ENCODE data around the gene GPAT3. TPM values are rescaled to one million over a fixed set of nuclear protein-coding genes. Genes with fewer than 3 reads are reported as not detected.
"Not testable (repeated sequence)": the region's sequence is repeated elsewhere in the genome, so short reads cannot be mapped to it uniquely, and the experiment has no call there.

GPAT3 gene
- total and polyA plus RNA-seq, 2 experiments from 2014 or later: 1.2 to 2.0 TPM

DNA sequence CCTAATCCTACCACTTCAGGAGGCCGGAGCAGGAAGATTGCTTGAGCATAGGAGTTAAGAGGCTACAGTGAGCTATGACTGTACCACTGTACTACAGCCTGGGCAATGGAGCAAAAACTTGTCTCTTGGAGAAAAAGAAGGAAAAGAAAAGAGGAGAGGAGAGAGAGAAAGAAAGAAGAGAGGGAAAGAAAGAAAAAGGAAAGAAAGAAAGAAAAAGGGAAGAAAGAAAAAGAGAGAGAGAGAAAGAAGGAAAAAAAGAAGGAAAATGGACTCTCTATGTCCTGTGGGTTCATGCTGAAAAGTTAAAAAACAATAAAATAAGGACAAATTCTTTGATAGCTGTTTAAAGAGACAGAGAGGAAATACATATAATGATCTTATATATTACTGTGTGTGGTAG, 37.7 kb upstream of the GPAT3 start (continued):
- TF ChIP-seq, protein P1, sequence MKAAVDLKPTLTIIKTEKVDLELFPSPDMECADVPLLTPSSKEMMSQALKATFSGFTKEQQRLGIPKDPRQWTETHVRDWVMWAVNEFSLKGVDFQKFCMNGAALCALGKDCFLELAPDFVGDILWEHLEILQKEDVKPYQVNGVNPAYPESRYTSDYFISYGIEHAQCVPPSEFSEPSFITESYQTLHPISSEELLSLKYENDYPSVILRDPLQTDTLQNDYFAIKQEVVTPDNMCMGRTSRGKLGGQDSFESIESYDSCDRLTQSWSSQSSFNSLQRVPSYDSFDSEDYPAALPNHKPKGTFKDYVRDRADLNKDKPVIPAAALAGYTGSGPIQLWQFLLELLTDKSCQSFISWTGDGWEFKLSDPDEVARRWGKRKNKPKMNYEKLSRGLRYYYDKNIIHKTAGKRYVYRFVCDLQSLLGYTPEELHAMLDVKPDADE (IDR thresholded peaks at IDR 0.05): no peak
- TF ChIP-seq EZH2 (IDR thresholded peaks at IDR 0.05; ENCODE audit: low read depth, unreplicated experiment) (no peak), STAT1 (IDR thresholded peaks at IDR 0.05; ENCODE audit: unreplicated experiment) (no peak), EZH2phosphoT487 (IDR thresholded peaks at IDR 0.05; ENCODE audit: unreplicated experiment) (no peak)

DNA sequence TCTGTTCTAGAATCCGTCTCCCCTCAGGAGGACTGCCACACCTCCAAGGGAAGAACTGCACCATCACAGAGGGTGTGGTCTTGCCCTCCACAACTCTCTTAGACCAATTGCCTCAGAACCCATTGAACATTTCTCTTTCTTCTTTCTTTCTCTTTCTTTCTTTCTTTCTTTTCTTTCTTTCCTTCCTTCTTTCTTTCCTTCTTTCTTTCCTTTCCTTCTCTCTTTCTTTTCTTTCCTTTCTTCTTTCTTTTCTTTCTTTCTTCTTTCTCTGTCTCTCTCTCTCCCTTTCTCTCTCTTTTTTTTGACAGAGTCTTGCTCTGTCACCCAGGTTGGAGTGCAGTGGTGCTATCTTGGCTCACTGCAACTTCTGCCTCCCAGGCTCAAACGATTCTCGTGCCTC, 34.2 kb upstream of the GPAT3 start:
- not testable (repeated sequence) for H2AFZ ChIP-seq; H3K27ac Mint-ChIP-seq; H3F3A ChIP-seq (replicated peaks; ENCODE audit: low read depth); H3K9me2 ChIP-seq (ENCODE audit: insufficient read depth); H3K27me3 Mint-ChIP-seq (ENCODE audit: insufficient read depth, low read depth, poor library complexity); H3K9me3 Mint-ChIP-seq; H3K4me3 ChIP-seq; H3K4me1 Mint-ChIP-seq; H3K36me3 Mint-ChIP-seq (ENCODE audit: low read depth); ATAC-seq; H3K36me3 ChIP-seq (ENCODE audit: insufficient read depth); H3K79me2 ChIP-seq (replicated peaks; ENCODE audit: insufficient read depth); H3K27me3 ChIP-seq (ENCODE audit: insufficient read depth); H3K4me3 Mint-ChIP-seq; DNase-seq (ENCODE audit: low spot score); H3K4me2 ChIP-seq; H3K27ac ChIP-seq (ENCODE audit: low read depth); H4K20me1 ChIP-seq (replicated peaks; ENCODE audit: insufficient read depth); H3K4me1 ChIP-seq (ENCODE audit: insufficient read depth)

DNA sequence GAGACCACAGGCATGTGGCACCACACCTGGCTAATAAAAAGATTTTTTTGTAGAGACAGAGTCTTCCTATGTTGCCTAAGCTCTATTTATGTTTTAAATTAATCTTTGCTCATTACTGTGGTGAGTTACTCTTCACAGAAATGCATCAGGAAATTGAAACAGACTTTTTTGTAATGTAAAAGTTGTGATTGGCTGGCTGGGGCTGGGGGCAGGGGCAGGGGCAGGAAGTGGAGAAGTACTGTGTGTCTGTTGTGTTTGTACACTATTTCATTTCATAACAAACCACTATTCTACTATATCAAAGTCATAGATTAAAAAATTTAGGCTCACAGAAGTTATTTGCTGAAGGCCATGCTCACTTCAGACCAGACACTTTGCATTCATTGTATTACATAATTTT, 31.9 kb upstream of the GPAT3 start:
- H3K27ac Mint-ChIP-seq: no peak overlapping the region
- H3K9me2 ChIP-seq (ENCODE audit: insufficient read depth): no peaks in the 10 kb centered on the region
- H3K4me1 ChIP-seq (ENCODE audit: insufficient read depth): peaks cover 5% of the 10 kb centered on the region; the same call in 1 of the 2 replicates
- H3K4me3 Mint-ChIP-seq: no peak overlapping the region
- no peaks in the 10 kb centered on the region for H3K9me3 Mint-ChIP-seq
- no peak overlapping the region for H3K4me3 ChIP-seq
- no peaks in the 10 kb centered on the region for H3K36me3 Mint-ChIP-seq (ENCODE audit: low read depth)
- no peaks in the 10 kb centered on the region for H4K20me1 ChIP-seq (replicated peaks; ENCODE audit: insufficient read depth)
- DNase-seq (ENCODE audit: low spot score) (no peak), ATAC-seq (no peak)
- no peaks in the 10 kb centered on the region for H3K36me3 ChIP-seq (ENCODE audit: insufficient read depth)
- H3K79me2 ChIP-seq (replicated peaks; ENCODE audit: insufficient read depth): no peaks in the 10 kb centered on the region
- H3F3A ChIP-seq (replicated peaks; ENCODE audit: low read depth): no peaks in the 10 kb centered on the region
- H3K27me3 Mint-ChIP-seq (ENCODE audit: insufficient read depth, low read depth, poor library complexity): peaks cover 1% of the 10 kb centered on the region
- TF ChIP-seq, protein P1 (IDR thresholded peaks at IDR 0.05): no peak
- no peak for TF ChIP-seq POLR2AphosphoS5 (IDR thresholded peaks at IDR 0.05; ENCODE audit: low read depth)
- no peak for TF ChIP-seq ZNF331 (CRISPR knock-in tag; IDR thresholded peaks at IDR 0.05; ENCODE audit: low read depth)
- no peak for TF ChIP-seq ZNF114 (CRISPR knock-in tag; IDR thresholded peaks at IDR 0.05)
- peaks cover 2% of the 10 kb centered on the region; the same call in 2 of the 3 replicates for H3K4me1 Mint-ChIP-seq
- no peak overlapping the region for H3K27ac ChIP-seq (ENCODE audit: low read depth)
- peak overlapping the region; percentile 96 for H2AFZ ChIP-seq
- H3K4me2 ChIP-seq: no peak overlapping the region
- H3K27me3 ChIP-seq (ENCODE audit: insufficient read depth): no peaks in the 10 kb centered on the region

DNA sequence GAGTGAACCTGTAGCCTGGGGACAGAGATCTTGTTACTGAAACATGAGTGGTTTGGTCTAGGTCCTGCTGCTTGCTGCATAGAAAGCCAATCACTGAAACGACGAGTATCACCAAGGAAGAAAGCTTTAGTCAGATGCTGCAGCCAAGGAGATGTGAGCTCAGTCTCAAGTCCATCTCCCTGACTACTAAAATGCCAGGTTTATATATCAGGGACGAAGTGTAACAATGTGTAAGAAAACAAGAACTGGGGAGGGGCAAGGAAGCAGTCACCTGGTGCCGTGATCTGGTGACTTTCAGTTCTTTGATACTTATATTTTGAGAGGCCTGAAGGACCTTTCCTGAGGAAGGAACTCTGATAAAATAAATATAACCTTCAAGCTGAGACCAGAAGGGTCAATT, 31.4 kb upstream of the GPAT3 start:
- H4K20me1 ChIP-seq (replicated peaks; ENCODE audit: insufficient read depth): no peaks in the 10 kb centered on the region
- H3F3A ChIP-seq (replicated peaks; ENCODE audit: low read depth): no peaks in the 10 kb centered on the region
- Mint-ChIP-seq H3K27ac (no peak overlapping the region), H3K4me3 (no peak overlapping the region), H3K9me3 (no peaks in the 10 kb centered on the region), H3K4me1 (peaks cover 2% of the 10 kb centered on the region; the same call in 2 of the 3 replicates), H3K27me3 (ENCODE audit: insufficient read depth, low read depth, poor library complexity) (peaks cover 4% of the 10 kb centered on the region), H3K36me3 (ENCODE audit: low read depth) (no peaks in the 10 kb centered on the region)
- ATAC-seq (no peak), DNase-seq (ENCODE audit: low spot score) (no peak)
- H3K4me1 ChIP-seq (ENCODE audit: insufficient read depth): peaks cover 5% of the 10 kb centered on the region; the same call in 1 of the 2 replicates
- no peak overlapping the region for H3K4me3 ChIP-seq
- H3K79me2 ChIP-seq (replicated peaks; ENCODE audit: insufficient read depth): no peaks in the 10 kb centered on the region
- H3K4me2 ChIP-seq: no peak overlapping the region
- H3K27ac ChIP-seq (ENCODE audit: low read depth): no peak overlapping the region
- H3K9me2 ChIP-seq (ENCODE audit: insufficient read depth): peaks cover 4% of the 10 kb centered on the region; the same call in 1 of the 2 replicates
- no peaks in the 10 kb centered on the region for H3K36me3 ChIP-seq (ENCODE audit: insufficient read depth)
- no peaks in the 10 kb centered on the region for H3K27me3 ChIP-seq (ENCODE audit: insufficient read depth)
- peak overlapping the region; percentile 96 for H2AFZ ChIP-seq
- TF ChIP-seq, protein P1 (IDR thresholded peaks at IDR 0.05): no peak
- TF ChIP-seq, protein P2, sequence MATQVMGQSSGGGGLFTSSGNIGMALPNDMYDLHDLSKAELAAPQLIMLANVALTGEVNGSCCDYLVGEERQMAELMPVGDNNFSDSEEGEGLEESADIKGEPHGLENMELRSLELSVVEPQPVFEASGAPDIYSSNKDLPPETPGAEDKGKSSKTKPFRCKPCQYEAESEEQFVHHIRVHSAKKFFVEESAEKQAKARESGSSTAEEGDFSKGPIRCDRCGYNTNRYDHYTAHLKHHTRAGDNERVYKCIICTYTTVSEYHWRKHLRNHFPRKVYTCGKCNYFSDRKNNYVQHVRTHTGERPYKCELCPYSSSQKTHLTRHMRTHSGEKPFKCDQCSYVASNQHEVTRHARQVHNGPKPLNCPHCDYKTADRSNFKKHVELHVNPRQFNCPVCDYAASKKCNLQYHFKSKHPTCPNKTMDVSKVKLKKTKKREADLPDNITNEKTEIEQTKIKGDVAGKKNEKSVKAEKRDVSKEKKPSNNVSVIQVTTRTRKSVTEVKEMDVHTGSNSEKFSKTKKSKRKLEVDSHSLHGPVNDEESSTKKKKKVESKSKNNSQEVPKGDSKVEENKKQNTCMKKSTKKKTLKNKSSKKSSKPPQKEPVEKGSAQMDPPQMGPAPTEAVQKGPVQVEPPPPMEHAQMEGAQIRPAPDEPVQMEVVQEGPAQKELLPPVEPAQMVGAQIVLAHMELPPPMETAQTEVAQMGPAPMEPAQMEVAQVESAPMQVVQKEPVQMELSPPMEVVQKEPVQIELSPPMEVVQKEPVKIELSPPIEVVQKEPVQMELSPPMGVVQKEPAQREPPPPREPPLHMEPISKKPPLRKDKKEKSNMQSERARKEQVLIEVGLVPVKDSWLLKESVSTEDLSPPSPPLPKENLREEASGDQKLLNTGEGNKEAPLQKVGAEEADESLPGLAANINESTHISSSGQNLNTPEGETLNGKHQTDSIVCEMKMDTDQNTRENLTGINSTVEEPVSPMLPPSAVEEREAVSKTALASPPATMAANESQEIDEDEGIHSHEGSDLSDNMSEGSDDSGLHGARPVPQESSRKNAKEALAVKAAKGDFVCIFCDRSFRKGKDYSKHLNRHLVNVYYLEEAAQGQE (IDR thresholded peaks at IDR 0.05; ENCODE audit: unreplicated experiment): no peak
- TF ChIP-seq JUNB (IDR thresholded peaks at IDR 0.05; ENCODE audit: unreplicated experiment) (no peak), EZH2phosphoT487 (IDR thresholded peaks at IDR 0.05; ENCODE audit: unreplicated experiment) (no peak), EZH2 (IDR thresholded peaks at IDR 0.05; ENCODE audit: low read depth, unreplicated experiment) (no peak), ZNF114 (CRISPR knock-in tag; IDR thresholded peaks at IDR 0.05) (no peak)

All from GM23338 (cell line).